GM19099 (cell line): Measurements from ENCODE around the gene LDLR.

Experiments
- POLR2A ChIP-seq: IDR thresholded peaks from 3 replicates; pipeline ENCODE4 v1.6.1; 2011; ENCODE audit warnings: low read depth; ENCODE audit not compliant: insufficient read length; ENCODE audit errors: extremely low read depth

Gene LDLR

DNA sequence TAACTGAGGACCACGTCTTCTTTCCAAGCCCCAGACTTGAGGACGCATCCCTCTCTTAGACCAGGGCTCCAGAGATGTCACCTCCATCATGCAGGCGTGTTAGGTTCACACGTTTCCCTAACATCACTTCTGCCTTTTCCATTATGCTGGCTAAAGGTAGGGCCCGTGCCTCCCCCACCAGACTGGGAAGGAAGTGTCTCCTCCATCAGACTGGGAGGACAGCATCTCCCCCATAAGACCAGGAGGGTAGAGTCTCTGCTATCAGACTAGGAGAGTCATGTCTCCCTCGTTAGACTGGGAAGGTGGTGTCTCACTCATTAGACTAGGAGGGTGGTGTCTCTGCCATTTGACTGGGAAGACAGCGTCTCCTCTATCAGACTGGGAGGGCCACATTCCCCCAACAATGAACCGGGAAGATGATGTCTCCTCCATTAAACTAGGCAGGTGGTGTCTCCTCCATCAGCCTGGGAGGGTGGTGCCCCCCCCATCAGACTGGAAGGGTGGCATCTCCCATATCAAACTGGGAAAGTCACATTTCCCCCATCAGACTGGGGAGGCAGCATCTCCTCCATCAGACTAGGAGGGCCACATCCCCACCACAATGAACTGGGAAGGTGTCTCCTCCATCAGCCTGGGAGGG, 84.4 kb downstream of the LDLR start:
- TF ChIP-seq POLR2A, result no peak

DNA sequence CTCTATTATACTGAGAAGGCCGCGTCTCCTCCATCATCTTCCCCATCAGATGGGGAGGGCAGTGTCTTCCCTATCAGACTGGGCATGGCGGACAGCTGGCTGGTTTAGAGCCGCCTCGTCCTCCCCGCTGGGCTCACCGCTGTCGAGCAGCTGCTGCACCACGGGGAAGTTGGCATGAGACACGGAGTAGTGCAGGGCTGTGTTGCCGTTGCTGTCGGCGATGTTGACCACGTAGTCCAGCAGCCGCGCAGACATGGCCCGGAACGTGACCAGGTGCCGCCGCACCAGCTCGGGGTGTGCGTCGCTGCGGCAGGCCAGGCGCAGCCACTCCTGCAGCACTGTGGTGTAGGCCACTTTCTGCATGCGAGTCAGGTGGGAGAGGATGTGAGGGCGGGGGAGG, 85.1 kb downstream of the LDLR start:
- no peak for TF ChIP-seq POLR2A

DNA sequence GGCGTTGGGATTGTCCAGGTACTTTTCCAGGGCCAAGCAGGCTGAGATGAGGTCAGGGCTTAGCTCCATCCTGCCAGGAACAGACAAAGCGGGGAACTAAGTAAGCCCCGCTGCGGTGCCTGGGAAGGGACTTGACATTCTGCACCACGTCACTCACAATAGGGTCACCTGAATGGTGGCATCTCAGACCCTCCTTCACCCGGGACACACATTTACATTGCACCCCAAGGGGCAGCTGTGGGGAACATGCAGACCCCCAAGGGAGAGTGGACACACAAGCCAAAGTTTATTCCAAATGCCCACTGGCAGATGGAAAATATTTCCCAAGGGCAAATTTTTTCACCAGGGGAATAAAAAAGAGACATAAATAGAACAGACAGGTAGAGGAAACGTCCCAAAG, 86.7 kb downstream of the LDLR start:
- TF ChIP-seq POLR2A, result no peak

DNA sequence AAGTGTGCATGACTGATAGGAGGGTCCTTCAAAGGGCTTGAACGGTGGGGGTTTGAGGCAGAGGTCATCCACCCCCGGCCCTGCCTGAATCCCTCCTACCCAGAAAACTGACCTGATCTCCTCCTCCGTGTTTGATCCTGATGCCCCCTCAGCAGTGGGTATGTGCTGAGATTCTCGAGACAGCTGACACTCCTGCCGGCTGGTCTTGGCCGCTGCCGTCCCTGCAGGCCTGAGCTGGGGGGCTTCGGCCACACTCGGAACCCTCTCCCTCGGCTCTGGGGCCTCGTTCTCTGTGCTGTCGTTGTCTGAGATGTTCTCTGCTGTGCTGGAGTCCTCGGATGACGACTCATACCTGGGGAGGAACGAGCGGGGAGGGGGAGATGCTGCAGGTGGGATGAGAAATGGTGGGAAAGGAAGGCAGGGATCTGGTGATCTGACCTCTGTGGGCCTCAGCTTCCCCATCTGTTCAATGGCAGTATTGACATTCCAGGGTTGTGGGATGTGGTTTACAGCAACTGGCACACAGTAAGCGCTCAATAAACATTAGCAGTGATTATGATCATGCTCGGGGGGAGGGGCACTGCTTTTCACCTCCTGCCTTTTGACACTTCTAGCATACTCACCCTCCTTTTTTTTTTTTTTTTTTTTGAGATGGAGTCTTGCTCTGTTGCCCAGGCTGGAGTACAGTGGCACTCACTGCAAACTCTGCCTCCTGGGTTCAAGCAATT, 87.4 kb downstream of the LDLR start:
- TF ChIP-seq POLR2A, result no peak

DNA sequence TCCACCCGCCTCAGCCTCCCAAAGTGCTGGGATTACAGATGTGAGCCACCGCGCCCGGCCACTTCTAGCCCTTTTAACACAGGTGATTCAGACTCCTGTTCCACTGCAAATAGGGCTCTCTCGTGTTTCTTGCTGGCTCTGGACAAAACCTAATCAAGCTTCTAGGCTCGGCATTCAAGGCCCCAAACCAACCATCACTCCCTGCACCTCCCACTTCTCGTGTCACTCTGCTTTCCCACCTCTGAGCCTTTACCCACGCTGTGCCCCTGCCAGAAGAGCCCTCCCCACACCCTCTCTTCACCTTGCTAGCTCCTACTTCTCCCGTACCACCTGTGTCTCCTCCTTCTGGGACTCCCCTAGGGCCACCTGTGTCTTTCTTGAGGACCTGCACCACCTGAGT, 88.3 kb downstream of the LDLR start:
- TF ChIP-seq POLR2A, result no peak

DNA sequence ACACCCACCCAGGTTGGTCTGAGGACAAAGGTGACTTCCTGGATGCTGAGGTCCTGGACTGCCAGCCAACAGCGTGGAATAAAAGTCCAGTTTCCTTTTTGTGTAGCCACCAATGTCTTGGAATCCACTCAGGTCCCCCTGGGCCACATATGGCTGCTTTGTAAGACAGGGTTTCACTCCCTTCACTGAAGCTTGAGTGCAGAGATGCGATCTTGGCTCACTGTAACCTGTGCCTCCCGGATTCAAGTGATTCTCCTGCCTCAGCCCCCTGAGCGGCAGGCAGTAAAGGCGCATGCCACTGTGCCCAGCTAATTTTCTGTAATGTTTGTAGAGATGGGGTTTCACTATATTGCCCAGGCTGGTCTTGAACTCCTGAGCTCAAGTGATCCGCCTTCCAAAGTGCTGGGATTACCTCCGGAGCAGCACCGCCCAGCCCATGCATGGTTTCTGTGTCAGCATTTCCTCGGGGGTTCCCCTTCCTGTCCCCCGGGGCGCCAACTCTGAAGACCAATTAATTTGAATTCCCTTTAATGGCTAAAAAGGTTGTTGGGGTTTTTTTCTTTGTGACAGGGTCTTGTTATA, 90.5 kb downstream of the LDLR start:
- peak; percentile 44 for TF ChIP-seq POLR2A

DNA sequence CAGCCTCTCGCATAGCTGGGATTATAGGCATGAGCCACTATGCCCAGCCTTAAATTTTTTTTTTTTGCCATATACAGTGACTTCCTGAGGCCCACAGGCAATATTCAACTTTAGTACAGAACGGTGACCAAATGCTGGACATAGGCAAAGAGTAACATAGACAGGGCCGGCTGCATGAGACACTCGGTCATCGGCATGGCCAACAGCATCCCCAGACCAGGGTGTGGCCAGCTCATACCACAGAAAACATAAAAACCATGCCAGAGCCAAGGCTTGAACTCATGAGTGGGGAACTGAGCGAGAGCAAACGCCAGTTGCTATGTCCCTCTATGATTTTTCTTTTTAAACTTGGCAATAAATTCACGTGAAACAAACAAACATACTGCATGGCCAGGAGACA, 91.1 kb downstream of the LDLR start:
- no peak for TF ChIP-seq POLR2A

DNA sequence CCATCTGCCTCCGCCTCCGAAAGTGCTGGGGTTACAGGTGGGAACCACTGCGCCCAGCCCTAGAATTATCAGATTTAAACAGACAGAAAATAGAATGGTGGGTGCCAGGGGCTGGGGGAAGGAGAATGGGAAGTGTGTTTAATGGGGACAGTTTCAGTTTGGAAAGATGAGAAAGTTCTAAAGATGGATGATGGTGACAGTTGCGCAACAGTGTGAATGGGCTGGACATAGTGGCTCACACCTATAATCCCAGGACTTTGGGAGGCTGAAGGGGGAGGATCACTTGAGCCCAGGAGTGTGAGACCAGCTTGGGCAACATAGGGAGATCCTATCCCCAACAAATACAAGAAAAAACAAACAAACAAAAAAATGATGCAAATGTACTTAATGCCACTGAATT, 92.2 kb downstream of the LDLR start:
- TF ChIP-seq POLR2A, result no peak
